GM11168 (cell line): ENCODE measurements around the gene NBEAL1.
"Not testable (repeated sequence)": the region's sequence is repeated elsewhere in the genome, so short reads cannot be mapped to it uniquely, and the experiment has no call there.

ENCODE experiments used
- in situ Hi-C: fragments of 300-500 bp; cut with MboI; formaldehyde crosslinking; loops from one replicate; pipeline ENCODE4 v1.12.0; 2022; ENCODE audit warnings: low sequenced_read_pairs; ENCODE audit not compliant: unreplicated experiment

NBEAL1 gene

GRCh38 chr2:203195331-203196036 is 180.8 kb downstream of the NBEAL1 start:
- in situ Hi-C loops: no loop called here

GRCh38 chr2:203200866-203201265 is 186.2 kb downstream of the NBEAL1 start:
- in situ Hi-C loops: no loop called here

GRCh38 chr2:203201426-203201825 is 186.8 kb downstream of the NBEAL1 start:
- in situ Hi-C loops: no loop called here

- in situ Hi-C loops: no loop called here
Observed at GRCh38 chr2:203209538-203209937, 194.9 kb downstream of the NBEAL1 start.

GRCh38 chr2:203225423-203226039 is 210.9 kb downstream of the NBEAL1 start:
- in situ Hi-C loops: loop anchor here (25.0 kb wide), 1 partner anchor 212 kb away; no protein-coding TSS in a partner anchor

GRCh38 chr2:203229674-203230073 is 215.0 kb downstream of the NBEAL1 start:
- in situ Hi-C loops: loop anchor here (25.0 kb wide), 1 partner anchor 208 kb away; no protein-coding TSS in a partner anchor

GRCh38 chr2:203237346-203238238 is 222.9 kb downstream of the NBEAL1 start:
- in situ Hi-C loops: loop anchor here (25.0 kb wide), 1 partner anchor 200 kb away; no protein-coding TSS in a partner anchor

GRCh38 chr2:203238292-203238703 is 223.6 kb downstream of the NBEAL1 start:
- in situ Hi-C loops: loop anchor here (25.0 kb wide), 1 partner anchor 199 kb away; no protein-coding TSS in a partner anchor

GRCh38 chr2:203238704-203239526 is 224.2 kb downstream of the NBEAL1 start, which contains the start of gene CYP20A1:
CYP20A1 (plus strand) TSS chr2:203239018; CDS start chr2:203239063, 45 bp downstream.
- in situ Hi-C loops: loop anchor here (25.0 kb wide), 1 partner anchor 198 kb away; no protein-coding TSS in a partner anchor

- in situ Hi-C loops: loop anchor here (25.0 kb wide), 1 partner anchor 197 kb away; no protein-coding TSS in a partner anchor
Observed at GRCh38 chr2:203240491-203240890, 225.8 kb downstream of the NBEAL1 start.

GRCh38 chr2:203242518-203242917 is 227.8 kb downstream of the NBEAL1 start:
- in situ Hi-C loops: loop anchor here (25.0 kb wide), 1 partner anchor 195 kb away; no protein-coding TSS in a partner anchor

GRCh38 chr2:203246646-203247045 is 232.0 kb downstream of the NBEAL1 start:
- in situ Hi-C loops: loop anchor here (25.0 kb wide), 1 partner anchor 191 kb away; no protein-coding TSS in a partner anchor

GRCh38 chr2:203252818-203253217 is 238.1 kb downstream of the NBEAL1 start:
- in situ Hi-C loops: no loop called here

GRCh38 chr2:203253422-203254095 is 238.9 kb downstream of the NBEAL1 start:
- in situ Hi-C loops: not testable (repeated sequence)

GRCh38 chr2:203261326-203262159 is 246.9 kb downstream of the NBEAL1 start:
- in situ Hi-C loops: no loop called here
